Neural progenitor cell (in vitro differentiated cells): ENCODE measurements around the gene NUP210. TPM values are rescaled to one million over a fixed set of nuclear protein-coding genes. Genes with fewer than 3 reads are reported as not detected.

ENCODE experiments used
- DNase-seq: peaks from one replicate; pipeline ENCODE4 v3.0.0-alpha.2; 2016; ENCODE audit warnings: low spot score
- H2AFZ ChIP-seq: fragments of 200-600 bp; sonication (generic); replicated peaks from 2 replicates; pipeline ENCODE4 v1.6.1; 2016; ENCODE audit warnings: antibody characterized with exemption
- H3F3A ChIP-seq: fragments of 200-600 bp; sonication (generic); 2 replicates; pipeline ENCODE4 v1.6.1; 2016; ENCODE audit warnings: antibody characterized with exemption, low read depth
- H3K27ac ChIP-seq: fragments of 200-600 bp; sonication (generic); 2 replicates; pipeline ENCODE4 v1.5.1; 2016; ENCODE audit warnings: mild to moderate bottlenecking
- H3K27me3 ChIP-seq: fragments of 200-600 bp; sonication (generic); 2 replicates; pipeline ENCODE4 v1.6.1; 2016; ENCODE audit warnings: mild to moderate bottlenecking, moderate library complexity
- H3K36me3 ChIP-seq: fragments of 200-600 bp; sonication (generic); 2 replicates; pipeline ENCODE4 v1.5.1; 2016
- H3K4me1 ChIP-seq: fragments of 200-600 bp; sonication (generic); 2 replicates; pipeline ENCODE4 v1.6.1; 2016; ENCODE audit warnings: mixed run types
- H3K4me2 ChIP-seq: fragments of 200-600 bp; sonication (generic); 2 replicates; pipeline ENCODE4 v1.6.1; 2016
- H3K4me3 ChIP-seq: fragments of 200-600 bp; sonication (generic); 2 replicates; pipeline ENCODE4 v1.5.1; 2016
- H3K79me2 ChIP-seq: fragments of 200-600 bp; sonication (generic); 2 replicates; pipeline ENCODE4 v1.6.1; 2016; ENCODE audit warnings: low read depth
- H3K9ac ChIP-seq: fragments of 200-600 bp; sonication (generic); 2 replicates; pipeline ENCODE4 v1.6.1; 2016
- H3K9me3 ChIP-seq: fragments of 200-600 bp; sonication (generic); 2 replicates; pipeline ENCODE4 v1.5.1; 2016; ENCODE audit warnings: low read depth
- H4K20me1 ChIP-seq: fragments of 200-600 bp; sonication (generic); 2 replicates; pipeline ENCODE4 v1.6.1; 2016; ENCODE audit warnings: low read depth
- H3K27ac Mint-ChIP-seq: 3 replicates; pipeline ENCODE4 v1.8.0; 2021; ENCODE audit warnings: mixed read lengths
- H3K27me3 Mint-ChIP-seq: 2 replicates; pipeline ENCODE4 v1.8.0; 2022; ENCODE audit warnings: low read depth, mild to moderate bottlenecking, inconsistent platforms, moderate library complexity, mixed read lengths; ENCODE audit not compliant: insufficient read depth
- H3K36me3 Mint-ChIP-seq: 3 replicates; pipeline ENCODE4 v1.8.0; 2021; ENCODE audit warnings: mixed read lengths
- H3K4me1 Mint-ChIP-seq: 3 replicates; pipeline ENCODE4 v1.8.0; 2021; ENCODE audit warnings: mixed read lengths
- H3K4me3 Mint-ChIP-seq: 3 replicates; pipeline ENCODE4 v1.8.0; 2021; ENCODE audit warnings: mild to moderate bottlenecking, moderate library complexity, mixed read lengths
- H3K9me3 Mint-ChIP-seq: 3 replicates; pipeline ENCODE4 v1.8.0; 2020; ENCODE audit warnings: mixed read lengths
- CTCF ChIP-seq: fragments of 200-600 bp; sonication (generic); IDR thresholded peaks from 2 replicates; pipeline ENCODE4 v1.5.1; 2017; ENCODE audit warnings: antibody characterized with exemption, mild to moderate bottlenecking
- EZH2 ChIP-seq: fragments of 200-600 bp; sonication (generic); IDR thresholded peaks from 2 replicates; pipeline ENCODE4 v1.6.1; 2017; ENCODE audit warnings: antibody characterized with exemption, mild to moderate bottlenecking, moderate library complexity
- EZH2phosphoT487 ChIP-seq: fragments of 200-600 bp; sonication (generic); IDR thresholded peaks from 2 replicates; pipeline ENCODE4 v1.6.1; 2017; ENCODE audit warnings: antibody characterized with exemption
- total RNA-seq: library from RNA; depleted of rRNA; stranded (reverse); fragments of >200 nt; gene quantifications from 2 replicates; pipeline ENCODE4 v1.2.3, GENCODE V29; 2015; ENCODE audit warnings: low replicate concordance

NUP210 gene
- total RNA-seq, 1 donor from 2014 or later, result 37.1 TPM

GRCh38 chr3:13376091-13376490 is 44.0 kb downstream of the NUP210 start:
- Histone ChIP-seq H3K9ac (no peak overlapping the region), H2AFZ (no peak overlapping the region), H3K4me1 (no peaks in the 10 kb centered on the region), H3F3A (no peaks in the 10 kb centered on the region), H3K4me2 (no peak overlapping the region), H3K36me3 (no peaks in the 10 kb centered on the region), H3K79me2 (no peaks in the 10 kb centered on the region), H3K27ac (no peak overlapping the region), H3K4me3 (no peak overlapping the region), H3K27me3 (no peaks in the 10 kb centered on the region), H4K20me1 (no peaks in the 10 kb centered on the region), H3K9me3 (no peaks in the 10 kb centered on the region)
- TF ChIP-seq EZH2phosphoT487 (no peak), EZH2 (no peak), CTCF (no peak)
- H3K27ac Mint-ChIP-seq, result no peak overlapping the region
- H3K4me1 Mint-ChIP-seq, result peaks cover 8% of the 10 kb centered on the region
- no peaks in the 10 kb centered on the region for H3K9me3 Mint-ChIP-seq
- peaks cover 7% of the 10 kb centered on the region for H3K27me3 Mint-ChIP-seq
- no peak overlapping the region for H3K4me3 Mint-ChIP-seq
- no peak for DNase-seq
- peaks cover 21% of the 10 kb centered on the region for H3K36me3 Mint-ChIP-seq

- H3K79me2 ChIP-seq, result no peaks in the 10 kb centered on the region
- Mint-ChIP-seq H3K27me3 (peaks cover 7% of the 10 kb centered on the region), H3K4me3 (no peak overlapping the region), H3K36me3 (peaks cover 21% of the 10 kb centered on the region), H3K27ac (no peak overlapping the region), H3K9me3 (no peaks in the 10 kb centered on the region), H3K4me1 (peaks cover 8% of the 10 kb centered on the region)
- H2AFZ ChIP-seq, result no peak overlapping the region
- H3K4me2 ChIP-seq, result no peak overlapping the region
- H3K27ac ChIP-seq, result no peak overlapping the region
- H3F3A ChIP-seq, result no peaks in the 10 kb centered on the region
- TF ChIP-seq EZH2 (no peak), EZH2phosphoT487 (no peak), CTCF (no peak)
- H3K4me1 ChIP-seq, result no peaks in the 10 kb centered on the region
- no peak overlapping the region for H3K4me3 ChIP-seq
- H4K20me1 ChIP-seq, result no peaks in the 10 kb centered on the region
- H3K36me3 ChIP-seq, result no peaks in the 10 kb centered on the region
- no peak for DNase-seq
- no peaks in the 10 kb centered on the region for H3K9me3 ChIP-seq
- no peak overlapping the region for H3K9ac ChIP-seq
- no peaks in the 10 kb centered on the region for H3K27me3 ChIP-seq
Measured at GRCh38 chr3:13375464-13375863, 44.7 kb downstream of the NUP210 start.

DNA sequence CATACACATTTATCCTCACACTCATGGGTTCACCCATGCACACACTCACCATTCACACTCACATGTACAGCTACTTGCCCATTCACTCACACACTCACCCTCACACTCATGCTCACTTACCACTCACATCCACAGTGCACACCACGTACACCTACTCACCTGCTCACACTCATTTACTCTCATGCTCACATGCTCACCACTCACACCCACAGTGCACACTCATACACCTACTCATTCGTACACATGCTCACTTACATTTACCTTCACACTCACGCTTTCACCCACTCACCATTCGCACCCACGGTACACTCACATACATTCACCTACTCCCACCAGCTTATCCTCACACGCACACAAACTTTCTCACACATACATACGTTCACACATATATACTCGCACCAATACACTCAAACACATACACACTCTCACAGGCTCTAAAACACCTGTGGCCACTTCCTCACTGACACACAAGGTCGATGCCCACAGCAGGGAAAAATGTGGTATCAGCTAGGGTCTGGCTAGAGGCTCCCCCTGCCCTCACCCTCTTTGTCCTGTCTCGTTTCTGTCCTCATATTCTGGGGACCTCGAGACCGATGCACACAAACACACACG is 46.0 kb downstream of the NUP210 start:
- no peaks in the 10 kb centered on the region for H3K36me3 ChIP-seq
- Mint-ChIP-seq H3K36me3 (peaks cover 29% of the 10 kb centered on the region), H3K27ac (no peak overlapping the region)

More for the DNA sequence above, 46.0 kb downstream of the NUP210 start:
- Histone ChIP-seq H4K20me1 (no peaks in the 10 kb centered on the region), H3K9me3 (no peaks in the 10 kb centered on the region), H3K9ac (no peak overlapping the region), H3K4me3 (no peak overlapping the region), H3K27me3 (no peaks in the 10 kb centered on the region), H3K27ac (no peak overlapping the region), H3K79me2 (no peaks in the 10 kb centered on the region), H3K4me2 (no peak overlapping the region), H3F3A (no peaks in the 10 kb centered on the region), H2AFZ (no peak overlapping the region), H3K4me1 (no peaks in the 10 kb centered on the region)
- Mint-ChIP-seq H3K9me3 (no peaks in the 10 kb centered on the region), H3K4me1 (peaks cover 10% of the 10 kb centered on the region), H3K27me3 (peaks cover 8% of the 10 kb centered on the region), H3K4me3 (no peak overlapping the region)
- DNase-seq, result no peak
- TF ChIP-seq EZH2 (no peak), EZH2phosphoT487 (no peak), CTCF (no peak)
